ENCODE results near the gene TLL2. TPM values are rescaled to one million over a fixed set of nuclear protein-coding genes. Genes with fewer than 3 reads are reported as not detected.

The TLL2 gene
- total and polyA plus RNA-seq, 2 of the 4 experiments (the other 2 are of a cell fraction): under 0.01 to 0.05 TPM

DNA sequence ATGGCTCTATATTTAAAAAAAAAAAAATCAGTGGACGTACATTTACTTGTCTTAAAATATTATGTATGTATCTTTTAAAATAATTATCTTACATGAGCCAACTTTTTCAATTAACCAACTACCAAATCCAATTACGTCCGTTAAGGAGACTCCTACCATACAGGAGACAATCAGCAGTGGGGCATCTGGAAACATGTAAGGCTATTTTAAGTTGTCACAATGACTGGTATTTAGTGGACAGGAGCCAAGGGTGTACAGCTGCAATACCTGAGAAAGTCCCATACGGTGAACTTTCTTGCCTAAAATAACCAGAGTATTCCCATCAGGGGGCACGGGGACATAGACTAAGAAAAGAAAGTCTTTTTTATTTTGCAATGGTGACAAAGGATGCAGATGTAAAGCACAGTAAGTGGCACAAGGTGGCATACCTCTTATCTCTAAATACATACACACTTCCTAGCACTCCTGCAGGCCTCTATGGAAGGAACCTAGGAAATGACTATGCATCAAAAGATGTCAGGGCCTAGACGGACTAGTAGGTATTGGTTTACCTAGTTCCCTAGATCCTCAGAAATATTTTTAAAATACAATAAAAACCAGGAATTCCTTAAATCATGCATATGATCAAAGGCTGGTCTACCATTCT lies 16.0 kb upstream of the TLL2 start:
- no CpG with 5 or more reads among the region's 6 CpGs for WGBS, 2 experiments (ENCODE audit: extremely low coverage in 2 of 2, insufficient read length in 1 of 2)
- dilution Hi-C loops (cut with HindIII; ENCODE audit: low sequenced_read_pairs, unreplicated experiment): no loop called here
- no peak overlapping the region for H2AK5ac ChIP-seq (ENCODE audit: low read depth, low read length)
- peaks cover 2% of the 10 kb centered on the region; the same call in 1 of the 2 replicates for H3K9me1 ChIP-seq (ENCODE audit: insufficient read depth, low read length)
- peaks cover 18 to 39% of the 10 kb centered on the region in 2 experiments for H3K79me1 ChIP-seq (ENCODE audit: low read depth in 1 of 2, low read length in 2 of 2)
- no peak overlapping the region for H2AK9ac ChIP-seq (replicated peaks; ENCODE audit: low read depth, low read length, poor library complexity)
- no peak overlapping the region for H4K5ac ChIP-seq (ENCODE audit: low read depth, low read length)
- no peaks in the 10 kb centered on the region for H3K9me3 ChIP-seq (ENCODE audit: control insufficient read depth, insufficient read depth, low read length)
- H2BK5ac ChIP-seq (ENCODE audit: low read depth, low read length, poor library complexity, severe bottlenecking): no peak overlapping the region
- ChIA-PET POLR2A (ENCODE audit: unreplicated experiment) (no interaction called here), CTCF (no interaction called here)
- intact Hi-C loops (cut with micrococcal nuclease): no loop called here
- no peak overlapping the region for H3K4me3 ChIP-seq (ENCODE audit: insufficient read depth, low read depth, low read length)
- no peak overlapping the region; the same call in 2 of the 3 replicates for H2BK15ac ChIP-seq (ENCODE audit: low read depth, low read length)
- no peak overlapping the region for H3K56ac ChIP-seq (ENCODE audit: extremely low read depth, insufficient read depth, low read length)
- no peak overlapping the region for H3K4ac ChIP-seq (ENCODE audit: low read depth, low read length)
- in situ Hi-C loops (cut with MboI; ENCODE audit: low sequenced_read_pairs): no loop called here
- H3K18ac ChIP-seq (ENCODE audit: low read depth, low read length): no peak overlapping the region
- H3K36me3 ChIP-seq (ENCODE audit: control insufficient read depth, insufficient read depth, low read length): peaks cover 20% of the 10 kb centered on the region
- no peak overlapping the region for H2BK120ac ChIP-seq (ENCODE audit: low read depth, low read length)
- H3K4me1 ChIP-seq (ENCODE audit: control insufficient read depth, insufficient read depth, low read length): peaks cover 1% of the 10 kb centered on the region; the same call in 1 of the 2 replicates
- no peak overlapping the region for H2BK20ac ChIP-seq (ENCODE audit: low read depth, low read length)
- H3K27ac ChIP-seq (ENCODE audit: insufficient read depth, low read length): no peak overlapping the region
- H4K91ac ChIP-seq (ENCODE audit: insufficient read depth, low read depth, low read length): no peak overlapping the region
- H4K8ac ChIP-seq (ENCODE audit: low read depth in 2 of 2, low read length in 2 of 2): no peak overlapping the region
- H3K4me2 ChIP-seq (ENCODE audit: low read depth, low read length): no peak overlapping the region
- H3K27me3 ChIP-seq (ENCODE audit: control insufficient read depth, insufficient read depth, low read length): no peaks in the 10 kb centered on the region
- peaks cover 11% of the 10 kb centered on the region; the same call in 1 of the 2 replicates for H4K20me1 ChIP-seq (ENCODE audit: insufficient read depth, low read length)
- no peak overlapping the region for H3K23ac ChIP-seq (ENCODE audit: low read depth, low read length)
- no TSS peak for BruUV-seq (replicated peaks)
- no peak for ATAC-seq (ENCODE audit: low read depth)
- H3K9ac ChIP-seq (ENCODE audit: low read depth, low read length): no peak overlapping the region
- DNase-seq: no peak
- no peak overlapping the region for H2AFZ ChIP-seq (replicated peaks; ENCODE audit: low read length, poor library complexity)
- no peak overlapping the region for H3K14ac ChIP-seq (replicated peaks; ENCODE audit: low read depth, low read length)
- TF ChIP-seq, protein P1, sequence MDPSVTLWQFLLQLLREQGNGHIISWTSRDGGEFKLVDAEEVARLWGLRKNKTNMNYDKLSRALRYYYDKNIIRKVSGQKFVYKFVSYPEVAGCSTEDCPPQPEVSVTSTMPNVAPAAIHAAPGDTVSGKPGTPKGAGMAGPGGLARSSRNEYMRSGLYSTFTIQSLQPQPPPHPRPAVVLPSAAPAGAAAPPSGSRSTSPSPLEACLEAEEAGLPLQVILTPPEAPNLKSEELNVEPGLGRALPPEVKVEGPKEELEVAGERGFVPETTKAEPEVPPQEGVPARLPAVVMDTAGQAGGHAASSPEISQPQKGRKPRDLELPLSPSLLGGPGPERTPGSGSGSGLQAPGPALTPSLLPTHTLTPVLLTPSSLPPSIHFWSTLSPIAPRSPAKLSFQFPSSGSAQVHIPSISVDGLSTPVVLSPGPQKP (IDR thresholded peaks at IDR 0.05; ENCODE audit: borderline replicate concordance, low read depth, low read length): no peak
- TF ChIP-seq POLR2A (IDR thresholded peaks at IDR 0.05; ENCODE audit: low read depth, low read length): no peak
- TF ChIP-seq, protein P2, sequence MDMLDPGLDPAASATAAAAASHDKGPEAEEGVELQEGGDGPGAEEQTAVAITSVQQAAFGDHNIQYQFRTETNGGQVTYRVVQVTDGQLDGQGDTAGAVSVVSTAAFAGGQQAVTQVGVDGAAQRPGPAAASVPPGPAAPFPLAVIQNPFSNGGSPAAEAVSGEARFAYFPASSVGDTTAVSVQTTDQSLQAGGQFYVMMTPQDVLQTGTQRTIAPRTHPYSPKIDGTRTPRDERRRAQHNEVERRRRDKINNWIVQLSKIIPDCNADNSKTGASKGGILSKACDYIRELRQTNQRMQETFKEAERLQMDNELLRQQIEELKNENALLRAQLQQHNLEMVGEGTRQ (IDR thresholded peaks at IDR 0.05; ENCODE audit: low read depth, low read length): no peak
- no peak for TF ChIP-seq CEBPB (IDR thresholded peaks at IDR 0.05; ENCODE audit: low read depth, low read length)
- TF ChIP-seq BHLHE40 (IDR thresholded peaks at IDR 0.05; ENCODE audit: low read depth, low read length): no peak
- TF ChIP-seq FOS (IDR thresholded peaks at IDR 0.05; ENCODE audit: low read depth, low read length): no peak
- TF ChIP-seq SMC3 (IDR thresholded peaks at IDR 0.05; ENCODE audit: low read depth, low read length): no peak
- TF ChIP-seq NFE2L2 (IDR thresholded peaks at IDR 0.05; ENCODE audit: low read depth, low read length): no peak
- TF ChIP-seq, protein P3, sequence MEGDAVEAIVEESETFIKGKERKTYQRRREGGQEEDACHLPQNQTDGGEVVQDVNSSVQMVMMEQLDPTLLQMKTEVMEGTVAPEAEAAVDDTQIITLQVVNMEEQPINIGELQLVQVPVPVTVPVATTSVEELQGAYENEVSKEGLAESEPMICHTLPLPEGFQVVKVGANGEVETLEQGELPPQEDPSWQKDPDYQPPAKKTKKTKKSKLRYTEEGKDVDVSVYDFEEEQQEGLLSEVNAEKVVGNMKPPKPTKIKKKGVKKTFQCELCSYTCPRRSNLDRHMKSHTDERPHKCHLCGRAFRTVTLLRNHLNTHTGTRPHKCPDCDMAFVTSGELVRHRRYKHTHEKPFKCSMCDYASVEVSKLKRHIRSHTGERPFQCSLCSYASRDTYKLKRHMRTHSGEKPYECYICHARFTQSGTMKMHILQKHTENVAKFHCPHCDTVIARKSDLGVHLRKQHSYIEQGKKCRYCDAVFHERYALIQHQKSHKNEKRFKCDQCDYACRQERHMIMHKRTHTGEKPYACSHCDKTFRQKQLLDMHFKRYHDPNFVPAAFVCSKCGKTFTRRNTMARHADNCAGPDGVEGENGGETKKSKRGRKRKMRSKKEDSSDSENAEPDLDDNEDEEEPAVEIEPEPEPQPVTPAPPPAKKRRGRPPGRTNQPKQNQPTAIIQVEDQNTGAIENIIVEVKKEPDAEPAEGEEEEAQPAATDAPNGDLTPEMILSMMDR (conservative IDR thresholded peaks at IDR 0.05; ENCODE audit: low read depth, low read length): no peak
- TF ChIP-seq MAZ (IDR thresholded peaks at IDR 0.05; ENCODE audit: borderline replicate concordance, low read depth, low read length): no peak
- TF ChIP-seq CHD1 (IDR thresholded peaks at IDR 0.05; ENCODE audit: low read depth, low read length): no peak
- no peak for TF ChIP-seq MAFK (IDR thresholded peaks at IDR 0.05; ENCODE audit: low read depth, low read length)
- TF ChIP-seq RAD21 (IDR thresholded peaks at IDR 0.05; ENCODE audit: low read length): no peak
- TF ChIP-seq RFX5 (IDR thresholded peaks at IDR 0.05; ENCODE audit: low read depth, low read length): no peak
- no peak for TF ChIP-seq RCOR1 (IDR thresholded peaks at IDR 0.05; ENCODE audit: insufficient replicate concordance, low read length)
- TF ChIP-seq MXI1 (IDR thresholded peaks at IDR 0.05; ENCODE audit: borderline replicate concordance, low read depth, low read length): no peak
